ENCODE measurements around the gene PRSS53.

The PRSS53 gene

DNA sequence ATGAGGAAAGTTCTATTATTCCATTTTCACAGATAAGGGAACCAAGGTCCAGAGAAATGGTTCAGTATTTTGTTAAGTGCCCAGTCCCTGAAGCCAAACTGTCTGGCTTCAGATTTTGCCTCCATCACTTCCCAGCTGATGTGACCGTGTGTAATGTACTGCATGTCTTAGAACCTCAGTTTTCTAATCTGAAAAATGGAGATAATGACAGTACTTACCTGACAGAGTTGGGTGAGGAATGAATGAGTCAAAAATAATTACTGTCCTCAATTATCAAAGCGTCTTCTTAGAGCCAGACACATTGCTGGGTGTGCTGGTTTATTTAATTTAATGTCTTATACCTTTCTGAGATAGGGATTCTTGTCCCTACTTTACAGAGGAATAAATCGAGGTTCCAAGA, 21.4 kb downstream of the PRSS53 start:
- Histone ChIP-seq H4K20me1 (ENCODE audit: low read depth, low read length) (no peaks in the 10 kb centered on the region), H3K9me2 (replicated peaks; ENCODE audit: insufficient read depth, low read length) (no peaks in the 10 kb centered on the region), H3K9me3 (ENCODE audit: insufficient read depth, low read length) (no peaks in the 10 kb centered on the region), H3K9ac (ENCODE audit: low read length) (no peak overlapping the region), H3K4me3 (ENCODE audit: insufficient read depth, low read length, poor library complexity, severe bottlenecking) (no peak overlapping the region), H3K27ac (ENCODE audit: low read depth, low read length) (no peak overlapping the region), H3F3A (ENCODE audit: insufficient read depth) (peaks cover 7% of the 10 kb centered on the region; the same call in 1 of the 2 replicates), H3K27me3 (ENCODE audit: low read length) (no peaks in the 10 kb centered on the region), H3K36me3 (ENCODE audit: low read length) (no peaks in the 10 kb centered on the region), H3K4me2 (ENCODE audit: low read depth, low read length, poor library complexity, severe bottlenecking) (no peak overlapping the region), H3K79me2 (ENCODE audit: insufficient read depth, low read length) (peaks cover 47% of the 10 kb centered on the region), H2AFZ (ENCODE audit: low read depth, low read length, severe bottlenecking) (no peak overlapping the region)
- TF ChIP-seq, protein P1, sequence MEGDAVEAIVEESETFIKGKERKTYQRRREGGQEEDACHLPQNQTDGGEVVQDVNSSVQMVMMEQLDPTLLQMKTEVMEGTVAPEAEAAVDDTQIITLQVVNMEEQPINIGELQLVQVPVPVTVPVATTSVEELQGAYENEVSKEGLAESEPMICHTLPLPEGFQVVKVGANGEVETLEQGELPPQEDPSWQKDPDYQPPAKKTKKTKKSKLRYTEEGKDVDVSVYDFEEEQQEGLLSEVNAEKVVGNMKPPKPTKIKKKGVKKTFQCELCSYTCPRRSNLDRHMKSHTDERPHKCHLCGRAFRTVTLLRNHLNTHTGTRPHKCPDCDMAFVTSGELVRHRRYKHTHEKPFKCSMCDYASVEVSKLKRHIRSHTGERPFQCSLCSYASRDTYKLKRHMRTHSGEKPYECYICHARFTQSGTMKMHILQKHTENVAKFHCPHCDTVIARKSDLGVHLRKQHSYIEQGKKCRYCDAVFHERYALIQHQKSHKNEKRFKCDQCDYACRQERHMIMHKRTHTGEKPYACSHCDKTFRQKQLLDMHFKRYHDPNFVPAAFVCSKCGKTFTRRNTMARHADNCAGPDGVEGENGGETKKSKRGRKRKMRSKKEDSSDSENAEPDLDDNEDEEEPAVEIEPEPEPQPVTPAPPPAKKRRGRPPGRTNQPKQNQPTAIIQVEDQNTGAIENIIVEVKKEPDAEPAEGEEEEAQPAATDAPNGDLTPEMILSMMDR (IDR thresholded peaks at IDR 0.05; ENCODE audit: insufficient read depth, low read length, poor library complexity, severe bottlenecking): no peak
- no peak for TF ChIP-seq EZH2phosphoT487 (conservative IDR thresholded peaks at IDR 0.05; ENCODE audit: low read length)

DNA sequence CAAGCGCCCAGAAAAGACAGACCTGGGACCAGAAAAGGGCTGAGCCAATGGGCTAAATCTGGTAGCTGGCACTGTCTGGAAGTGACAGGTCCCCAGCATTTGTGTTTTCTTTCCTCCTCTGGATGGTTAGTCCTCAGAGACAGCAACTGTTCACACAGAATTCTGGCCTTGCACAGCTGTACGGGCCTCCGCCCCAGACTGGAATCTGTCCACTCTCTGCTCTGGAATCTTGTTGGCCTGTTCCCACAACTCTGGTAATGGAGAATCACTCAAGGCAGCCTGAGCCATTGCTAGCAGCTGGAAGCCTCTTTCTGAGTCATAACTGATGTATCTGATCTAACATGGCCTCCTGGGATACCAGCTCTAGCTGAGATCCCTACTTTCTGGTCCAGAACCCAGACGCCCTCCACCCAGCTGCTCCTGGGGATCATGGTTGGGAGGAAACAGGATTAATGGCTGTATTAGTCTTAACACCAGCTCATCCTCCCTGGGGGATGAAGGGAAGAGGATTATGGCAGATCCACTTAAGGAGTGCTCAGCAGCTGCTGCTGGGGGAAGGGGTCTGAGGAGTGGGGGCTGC, 23.8 kb downstream of the PRSS53 start:
- Histone ChIP-seq H3K27ac (ENCODE audit: low read depth, low read length) (no peak overlapping the region), H3F3A (ENCODE audit: insufficient read depth) (no peaks in the 10 kb centered on the region), H3K9me2 (replicated peaks; ENCODE audit: insufficient read depth, low read length) (no peaks in the 10 kb centered on the region), H2AFZ (ENCODE audit: low read depth, low read length, severe bottlenecking) (no peak overlapping the region), H3K9me3 (ENCODE audit: insufficient read depth, low read length) (no peaks in the 10 kb centered on the region), H3K4me3 (ENCODE audit: insufficient read depth, low read length, poor library complexity, severe bottlenecking) (no peak overlapping the region), H3K79me2 (ENCODE audit: insufficient read depth, low read length) (peaks cover 31% of the 10 kb centered on the region), H3K9ac (ENCODE audit: low read length) (no peak overlapping the region), H4K20me1 (ENCODE audit: low read depth, low read length) (no peaks in the 10 kb centered on the region), H3K4me2 (ENCODE audit: low read depth, low read length, poor library complexity, severe bottlenecking) (no peak overlapping the region), H3K36me3 (ENCODE audit: low read length) (no peaks in the 10 kb centered on the region), H3K27me3 (ENCODE audit: low read length) (no peaks in the 10 kb centered on the region)
- TF ChIP-seq, protein P1 (IDR thresholded peaks at IDR 0.05; ENCODE audit: insufficient read depth, low read length, poor library complexity, severe bottlenecking): no peak
- no peak for TF ChIP-seq EZH2phosphoT487 (conservative IDR thresholded peaks at IDR 0.05; ENCODE audit: low read length)

GRCh38 chr16:31063843-31064611, 24.7 kb downstream of the PRSS53 start:
- no peak for TF ChIP-seq EZH2phosphoT487 (conservative IDR thresholded peaks at IDR 0.05; ENCODE audit: low read length)
- TF ChIP-seq, protein P1 (IDR thresholded peaks at IDR 0.05; ENCODE audit: insufficient read depth, low read length, poor library complexity, severe bottlenecking): no peak
- peaks cover 27% of the 10 kb centered on the region for H3K79me2 ChIP-seq (ENCODE audit: insufficient read depth, low read length)
- H3K27ac ChIP-seq (ENCODE audit: low read depth, low read length): no peak overlapping the region
- no peak overlapping the region for H3K4me2 ChIP-seq (ENCODE audit: low read depth, low read length, poor library complexity, severe bottlenecking)
- no peaks in the 10 kb centered on the region for H3K36me3 ChIP-seq (ENCODE audit: low read length)
- no peaks in the 10 kb centered on the region for H3K27me3 ChIP-seq (ENCODE audit: low read length)
- no peak overlapping the region for H3K4me3 ChIP-seq (ENCODE audit: insufficient read depth, low read length, poor library complexity, severe bottlenecking)
- no peaks in the 10 kb centered on the region for H3K9me3 ChIP-seq (ENCODE audit: insufficient read depth, low read length)
- 0 out of 2 replicates have a peak, but pooled peaks cover 3% of the 10 kb centered on the region for H3F3A ChIP-seq (ENCODE audit: insufficient read depth)
- H3K9ac ChIP-seq (ENCODE audit: low read length): no peak overlapping the region
- no peaks in the 10 kb centered on the region for H4K20me1 ChIP-seq (ENCODE audit: low read depth, low read length)
- H3K9me2 ChIP-seq (replicated peaks; ENCODE audit: insufficient read depth, low read length): no peaks in the 10 kb centered on the region
- no peak overlapping the region for H2AFZ ChIP-seq (ENCODE audit: low read depth, low read length, severe bottlenecking)
